Measurements from ENCODE around the gene DCANP1.
A peak's percentile ranks its signal among the peaks of the same experiment; 100 is the strongest.

The DCANP1 gene

DNA sequence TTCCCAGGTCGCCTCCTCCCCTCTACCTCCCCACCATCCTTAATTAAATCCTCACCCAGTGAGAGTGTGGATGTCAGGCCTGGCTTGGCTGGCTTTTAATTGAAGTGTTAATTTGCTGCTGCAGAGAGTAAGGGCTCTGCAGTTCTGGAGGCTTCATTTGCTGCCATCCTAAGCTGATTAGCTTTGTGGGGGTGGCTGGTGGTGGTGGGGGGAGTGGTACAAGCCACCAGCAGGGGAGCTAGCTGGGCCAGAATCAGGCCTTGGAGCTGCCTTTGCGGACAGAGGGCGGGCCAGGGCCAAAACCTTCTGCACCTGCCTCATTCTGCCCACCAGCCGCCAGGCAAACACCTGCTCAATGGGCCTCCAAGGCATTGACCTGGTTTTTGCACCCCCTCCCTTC is 31.8 kb upstream of the DCANP1 start:
- peak; percentile 2 for DNase-seq

DNA sequence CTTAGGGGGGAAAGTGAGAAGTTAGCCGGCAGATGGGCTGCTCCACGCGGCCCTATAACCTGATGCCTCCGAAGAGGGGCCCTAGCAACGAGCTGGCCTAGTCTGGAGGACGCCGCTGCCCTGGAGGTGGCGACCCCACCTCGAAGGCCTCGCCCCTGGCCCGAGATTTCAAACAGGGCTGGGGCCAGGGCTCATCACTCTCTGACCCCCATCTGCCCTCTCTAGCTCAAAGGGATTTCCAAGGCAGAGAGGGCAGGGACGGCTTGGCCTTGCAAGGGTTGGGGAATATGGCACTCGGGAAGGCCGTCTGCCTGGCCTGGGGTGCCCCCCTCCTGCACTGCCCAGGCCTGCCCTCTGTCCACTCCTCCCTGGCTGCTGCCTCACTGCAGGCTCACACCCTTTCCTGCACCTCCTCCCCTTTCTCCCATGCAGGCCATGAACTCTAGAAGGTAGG is 30.5 kb upstream of the DCANP1 start:
- DNase-seq = no peak

DNA sequence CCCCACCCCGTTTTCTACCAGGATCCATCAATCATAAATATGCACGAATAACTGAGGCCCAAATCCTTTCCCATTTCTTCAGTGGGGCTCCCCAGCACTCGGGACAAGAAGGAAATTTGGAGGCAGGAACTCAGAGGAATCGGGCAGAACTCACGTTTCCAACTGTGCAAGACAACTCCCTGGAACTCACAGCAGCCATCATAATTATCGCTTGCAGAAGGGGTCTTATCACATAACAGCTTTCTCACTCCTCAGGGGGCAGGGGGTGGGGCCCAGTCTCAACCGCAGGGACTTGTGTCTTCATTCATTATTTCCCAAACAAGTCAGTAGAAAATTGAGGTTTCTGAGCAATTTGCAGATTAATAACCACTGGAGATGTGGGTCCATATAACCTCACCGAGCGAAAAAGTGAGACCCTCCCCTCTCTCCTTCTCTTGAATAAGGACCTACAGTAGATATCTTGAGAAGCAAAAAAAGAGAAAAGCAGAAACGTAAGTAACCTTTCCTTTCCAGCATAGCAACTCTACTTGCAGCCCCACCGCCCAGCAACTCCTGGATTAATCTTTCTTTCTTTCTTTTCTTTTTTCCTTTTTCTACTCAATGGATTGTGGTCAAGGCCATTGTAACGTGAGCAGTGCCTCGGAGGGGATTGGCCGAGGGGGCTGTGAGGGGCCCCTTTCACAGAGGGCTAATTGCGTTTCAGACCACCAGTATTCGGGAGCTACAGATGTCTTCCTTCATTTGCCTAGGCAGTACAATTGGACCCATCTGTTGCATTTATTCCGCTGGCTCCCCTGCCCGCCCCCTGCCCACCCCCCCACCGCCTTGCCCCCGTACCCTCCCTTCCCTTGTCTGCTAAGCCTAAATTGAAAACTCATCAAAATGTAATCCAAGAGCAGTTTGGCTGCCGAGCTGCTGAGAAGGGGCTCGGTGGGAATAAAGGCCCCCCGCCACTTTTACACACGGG is 29.8 kb upstream of the DCANP1 start:
- DNase-seq = no peak

DNA sequence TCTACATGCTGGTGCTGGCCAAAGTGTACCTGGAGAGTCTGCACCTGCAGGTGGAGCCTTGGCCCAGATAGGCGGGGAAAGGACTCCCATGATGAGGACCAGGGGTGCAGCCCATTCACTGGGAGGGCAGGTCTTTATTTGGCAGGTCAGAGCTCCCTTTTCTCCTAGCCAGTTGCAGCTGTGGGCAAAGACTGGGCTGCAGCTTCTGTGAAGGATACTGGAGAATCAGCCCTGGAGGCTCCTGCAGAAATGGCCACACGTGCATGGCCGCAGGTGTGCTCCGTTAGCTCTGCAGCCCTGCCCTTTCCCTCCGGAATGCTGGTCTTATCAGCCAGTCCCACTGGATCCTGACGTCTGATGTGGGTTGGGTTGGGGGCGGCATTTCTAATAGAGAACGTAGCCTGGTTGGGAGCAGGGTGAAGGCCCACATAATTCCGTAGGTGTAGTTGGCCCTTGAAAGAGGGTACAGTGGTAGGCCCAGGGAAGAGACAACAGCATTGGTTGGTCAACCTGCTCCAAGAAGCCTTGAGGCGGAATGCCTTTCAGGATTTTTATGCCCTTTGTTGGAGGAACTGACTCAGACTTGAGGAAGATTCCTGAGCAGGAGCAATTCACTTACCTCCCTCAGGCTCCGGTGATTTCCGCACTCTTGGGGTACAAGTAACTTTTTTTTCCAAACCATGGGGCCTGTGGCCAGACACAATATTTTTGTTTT is 27.0 kb upstream of the DCANP1 start:
- no peak for DNase-seq

DNA sequence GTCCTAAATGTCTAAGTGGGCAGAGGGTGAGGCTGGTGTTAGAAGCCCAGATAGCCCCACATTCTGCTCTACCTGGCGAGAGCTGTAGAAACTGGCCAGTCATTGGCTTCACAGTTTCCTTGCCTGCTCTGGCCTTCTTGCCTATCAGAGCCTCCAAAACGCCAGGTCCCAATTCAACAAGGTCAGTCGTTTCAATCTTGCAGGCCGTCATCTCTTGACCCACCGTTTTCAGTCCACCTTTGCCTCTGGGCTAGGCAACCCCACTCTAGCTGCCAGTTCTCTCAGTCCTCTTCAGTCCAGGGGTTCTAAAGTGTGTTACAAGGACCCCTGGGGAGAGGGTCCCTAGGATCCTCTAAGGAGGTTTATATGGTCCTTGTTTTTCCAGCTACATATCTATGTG is 25.0 kb upstream of the DCANP1 start:
- no peak for DNase-seq

DNA sequence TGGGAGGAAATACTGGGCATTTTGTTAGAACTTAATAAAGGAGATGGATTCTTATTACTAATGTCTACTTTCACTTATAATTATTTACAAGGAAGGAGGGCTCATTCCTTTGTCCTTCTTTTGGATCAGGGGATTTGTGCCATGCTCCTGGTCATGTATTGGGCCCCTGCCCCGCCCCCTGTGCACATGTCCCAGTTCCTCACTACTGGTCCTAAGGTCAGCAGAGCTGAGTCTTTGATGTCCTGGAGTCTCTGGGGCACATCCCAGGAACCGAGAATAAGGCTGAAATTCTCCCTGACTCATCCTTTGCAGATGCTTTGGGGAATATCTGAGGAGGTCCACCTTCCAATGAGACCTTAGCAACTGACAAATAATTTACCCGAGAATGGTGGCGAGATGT is 24.6 kb upstream of the DCANP1 start:
- no peak for DNase-seq

DNA sequence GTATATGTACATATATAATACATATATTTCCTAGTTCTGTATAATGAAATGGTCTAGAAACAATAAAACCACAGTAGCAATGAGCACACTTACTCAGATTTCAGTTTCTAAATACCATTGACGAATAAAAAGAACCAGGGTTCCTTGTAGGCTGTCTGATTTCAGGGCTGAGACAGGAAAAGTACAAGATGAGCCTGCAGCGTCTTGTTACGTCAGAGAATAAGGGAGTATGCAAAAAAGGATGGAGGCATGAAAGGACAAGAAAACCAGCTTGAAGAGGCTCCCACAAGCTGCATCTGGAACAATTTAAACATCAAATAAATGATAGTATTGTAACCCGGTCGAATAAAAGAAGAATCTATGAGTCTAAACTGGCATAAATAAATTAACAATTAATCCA is 22.8 kb upstream of the DCANP1 start:
- DNase-seq = no peak

DNA sequence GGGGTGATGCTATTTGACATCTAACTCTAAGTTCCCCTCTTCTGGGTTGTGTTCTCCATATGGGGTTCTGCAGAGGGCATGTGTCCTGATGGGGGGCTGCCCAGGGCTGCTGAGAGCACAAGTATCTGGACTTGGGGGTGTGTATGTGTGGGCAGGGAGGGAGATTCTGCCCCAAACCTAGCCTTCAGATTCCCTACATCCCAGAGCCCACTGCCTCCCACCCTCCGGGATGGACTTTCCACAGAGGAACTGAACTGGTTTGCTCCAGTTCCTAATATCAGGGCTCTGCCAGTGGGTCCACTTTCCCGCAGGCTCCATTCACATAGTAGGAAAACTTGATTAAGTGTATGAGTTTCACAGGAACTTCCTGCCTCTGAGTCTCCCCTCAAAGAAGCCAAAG is 21.4 kb upstream of the DCANP1 start:
- no peak for DNase-seq

DNA sequence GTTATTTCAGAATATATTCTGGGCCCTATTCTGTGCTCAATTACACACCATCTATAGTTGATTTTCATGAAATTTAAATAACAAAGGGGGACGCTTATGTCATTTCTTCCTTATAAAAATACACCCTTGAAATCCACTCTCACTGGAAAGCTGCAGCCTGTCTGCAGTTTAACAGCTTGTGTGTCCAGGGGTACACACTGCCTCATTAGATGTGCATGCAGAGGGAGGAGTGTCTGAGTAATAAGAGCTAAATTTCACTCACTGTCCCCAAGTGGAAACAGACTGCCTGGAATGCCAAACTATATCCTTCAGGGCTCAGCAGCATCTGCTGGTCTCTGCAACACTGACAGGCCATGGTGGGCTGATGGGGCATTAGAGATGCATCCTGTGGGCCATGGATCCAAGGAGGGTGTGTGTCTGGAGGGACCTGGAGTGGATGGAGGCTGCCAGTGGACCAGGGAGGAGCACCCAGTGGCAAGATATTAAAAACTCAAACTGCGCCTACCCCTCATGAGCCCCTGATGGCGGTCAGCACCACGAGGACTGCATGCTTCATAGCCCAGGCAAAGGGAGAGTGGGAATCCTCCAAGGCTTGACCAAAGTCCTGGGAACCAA is 20.8 kb upstream of the DCANP1 start:
- no peak for DNase-seq

DNA sequence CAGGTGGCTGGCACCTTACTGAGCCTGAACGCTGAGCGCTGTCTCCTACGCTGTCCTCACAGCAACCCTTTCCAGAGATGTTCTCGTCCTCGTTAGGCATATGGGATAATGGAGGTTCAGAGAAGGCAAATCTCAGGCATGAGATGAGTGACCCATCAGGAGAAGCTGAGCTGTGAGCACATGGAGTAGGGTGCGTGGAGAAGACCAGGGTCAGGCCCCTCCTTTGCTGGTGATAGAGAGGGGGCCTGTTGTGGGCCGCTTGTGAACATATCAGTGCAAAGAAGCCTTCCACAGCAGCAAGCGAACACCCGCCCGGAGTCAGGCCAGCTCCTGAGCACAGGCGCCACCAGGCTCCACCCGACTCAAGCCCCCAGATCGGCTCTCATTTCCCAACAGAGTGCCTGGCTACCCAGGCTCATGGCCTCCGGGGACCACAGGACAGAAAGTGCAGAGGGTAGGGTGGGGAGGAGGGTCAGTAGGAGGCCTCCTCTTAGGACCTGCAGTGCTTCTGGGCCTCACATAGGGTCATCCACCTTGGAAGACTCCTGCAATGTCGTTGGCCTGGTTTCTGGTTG is 20.0 kb upstream of the DCANP1 start:
- DNase-seq = no peak

DNA sequence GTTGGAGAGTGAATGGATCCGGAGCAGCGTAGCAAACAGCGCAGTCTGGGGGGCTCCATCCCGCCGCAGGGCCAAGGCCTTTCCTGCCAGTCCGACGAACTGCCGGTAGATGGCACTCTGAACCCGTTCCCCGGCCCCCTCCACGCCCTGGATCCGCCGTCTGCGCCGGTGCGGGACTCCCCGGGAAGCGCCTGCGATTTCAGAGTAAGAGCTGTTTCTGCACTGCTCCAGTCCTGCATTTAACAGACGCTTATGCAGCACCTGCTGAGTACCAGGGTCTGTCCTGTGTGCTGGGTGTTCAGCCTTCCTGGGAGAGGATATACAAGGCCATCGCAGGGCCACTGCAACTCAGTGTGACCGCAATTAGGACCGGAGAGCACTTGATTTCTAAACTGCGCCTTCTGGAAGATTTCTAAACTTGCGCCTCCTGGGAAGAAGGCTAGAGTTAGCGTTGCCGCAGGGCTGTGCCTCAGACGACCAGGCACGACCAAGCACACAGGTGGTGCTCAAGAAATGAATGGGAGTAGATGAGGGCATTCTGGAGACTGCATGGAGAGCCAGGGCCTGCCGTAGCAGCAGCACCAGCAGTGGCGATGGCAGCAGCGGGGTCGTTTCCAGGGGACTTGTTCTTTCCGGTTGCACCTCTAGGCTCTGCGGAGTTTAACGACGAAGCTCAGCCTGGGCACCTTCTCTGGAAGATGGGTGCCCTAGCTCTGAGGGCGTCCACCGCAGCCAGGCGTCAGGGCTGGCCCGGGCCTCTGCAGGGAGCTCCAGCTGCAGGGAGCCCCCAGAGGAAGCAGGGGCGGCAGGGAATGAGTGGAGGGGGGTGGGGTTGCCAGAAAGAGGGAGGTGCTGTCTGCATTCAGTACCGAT is 19.3 kb upstream of the DCANP1 start:
- DNase-seq = peak; percentile 39

DNA sequence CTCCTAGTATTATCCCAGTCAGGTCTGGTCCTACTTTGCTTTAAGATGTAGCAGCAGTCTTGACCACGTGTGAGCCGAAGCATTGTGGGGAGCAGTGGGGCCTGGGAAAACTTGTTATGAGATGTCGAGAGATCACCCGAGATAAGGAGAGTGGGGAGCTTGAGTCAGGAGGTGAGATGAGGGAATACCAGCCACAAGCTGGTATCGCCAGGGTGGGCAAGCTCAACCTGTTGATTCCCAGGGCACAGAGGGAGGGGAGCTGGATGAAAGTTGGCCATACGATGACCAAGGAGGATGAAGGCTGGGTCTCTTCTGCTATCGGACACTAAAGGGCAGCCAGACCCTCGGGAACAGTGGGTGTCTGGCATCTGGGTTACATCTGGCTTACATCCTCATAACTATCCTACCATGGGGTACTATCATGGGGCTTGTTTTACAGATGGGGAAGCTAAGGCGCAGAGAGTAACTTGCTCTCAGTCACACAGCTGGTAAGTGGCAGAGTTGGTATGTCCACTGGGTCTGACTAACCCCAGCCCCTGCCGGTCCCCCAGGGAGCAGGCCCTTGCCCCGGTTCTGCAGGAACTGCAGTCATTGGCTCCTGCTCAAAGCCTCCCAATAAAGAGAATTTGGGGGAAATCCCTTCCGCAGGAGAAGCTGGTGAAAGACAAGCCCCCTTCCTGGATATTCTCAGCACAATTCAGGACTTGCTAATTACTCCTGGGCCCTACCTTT is 18.4 kb upstream of the DCANP1 start:
- DNase-seq = no peak

DNA sequence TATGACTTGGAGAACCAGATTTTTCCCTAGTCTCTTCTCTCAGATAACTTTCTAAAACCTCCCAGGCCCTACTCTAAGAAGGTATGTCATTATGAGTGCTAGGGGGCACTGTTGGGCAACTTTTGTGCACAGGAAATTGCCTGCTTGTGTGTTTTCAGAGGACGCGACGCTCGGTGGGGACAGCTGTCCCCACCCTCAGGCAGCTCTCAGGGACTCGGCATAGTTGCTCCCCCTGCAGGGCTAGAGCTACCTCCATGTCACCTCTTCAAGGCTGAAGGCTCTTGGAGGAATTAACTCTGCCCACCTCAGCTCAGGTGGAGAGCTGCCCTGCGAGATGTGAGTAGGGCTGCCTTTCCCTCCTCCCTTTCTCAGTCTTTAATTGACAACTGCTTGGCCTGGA is 15.2 kb upstream of the DCANP1 start:
- peak; percentile 26 for DNase-seq

DNA sequence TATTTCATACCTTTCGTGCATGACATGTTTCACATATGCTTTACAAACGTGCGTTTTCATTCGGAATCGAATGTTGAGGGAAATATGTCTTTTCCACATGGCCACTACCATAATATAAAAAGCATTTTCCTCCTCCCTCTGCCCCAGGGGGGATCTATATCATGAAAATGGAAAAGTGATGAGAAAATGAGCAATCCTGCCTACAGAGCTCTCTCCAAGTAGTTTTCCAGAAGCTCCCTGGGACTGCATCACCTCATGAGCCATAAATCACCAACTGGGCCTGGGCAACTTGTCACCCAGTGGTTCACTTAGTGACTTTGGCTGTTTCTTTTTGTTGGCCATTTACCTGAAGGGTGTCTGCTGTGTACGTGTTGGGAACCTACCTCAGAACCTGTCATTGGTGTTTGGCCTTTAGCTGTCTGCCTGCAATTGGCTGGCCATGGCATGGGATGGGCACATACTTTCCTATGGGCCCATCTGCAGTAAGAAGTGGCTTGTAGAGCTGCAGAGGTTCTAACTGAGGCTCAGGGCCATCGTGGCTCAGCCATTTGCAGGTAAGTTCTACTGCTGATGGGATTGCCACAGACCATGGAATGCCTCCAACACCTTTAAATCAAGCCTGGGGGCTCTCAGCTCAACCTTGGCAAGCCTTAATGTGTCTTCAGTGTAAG is 14.5 kb upstream of the DCANP1 start:
- DNase-seq = no peak

DNA sequence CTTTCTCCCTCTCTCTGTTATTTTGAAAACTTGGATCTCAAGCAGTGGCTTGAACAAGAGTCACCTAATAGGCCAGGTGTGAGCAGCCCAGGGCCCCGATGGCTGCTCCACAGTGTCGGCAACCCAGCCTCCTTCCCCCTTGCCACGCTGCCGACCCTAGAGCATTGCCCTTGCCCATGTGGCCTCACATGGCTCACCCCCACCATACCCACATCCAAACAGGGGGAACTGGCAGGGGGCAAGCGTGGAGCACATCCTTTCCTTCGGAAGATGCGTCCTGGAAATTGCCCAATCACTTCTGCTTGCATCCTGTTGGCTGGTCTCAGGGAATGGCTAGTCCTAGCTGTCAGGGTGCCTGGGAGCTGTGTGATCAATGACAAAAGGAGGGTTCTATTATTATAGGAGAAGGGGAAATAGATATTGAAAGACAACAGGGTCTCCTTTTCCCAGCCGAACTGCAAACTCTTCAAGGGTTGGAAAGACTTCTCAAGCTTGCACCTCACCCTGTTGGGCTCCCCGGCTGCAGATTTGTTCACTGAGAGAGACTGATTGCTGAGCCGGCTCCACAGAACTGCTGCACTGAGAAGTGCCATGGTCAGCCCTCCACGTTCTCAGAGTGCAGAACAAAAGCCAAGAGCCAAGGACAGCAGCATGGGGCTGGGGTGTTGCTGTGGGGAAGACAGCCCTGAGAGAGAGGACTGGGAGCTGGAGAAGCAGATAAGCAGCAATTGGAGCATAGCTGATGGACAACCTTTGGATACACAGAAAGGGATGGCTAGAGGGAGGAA is 13.3 kb upstream of the DCANP1 start:
- DNase-seq = no peak

DNA sequence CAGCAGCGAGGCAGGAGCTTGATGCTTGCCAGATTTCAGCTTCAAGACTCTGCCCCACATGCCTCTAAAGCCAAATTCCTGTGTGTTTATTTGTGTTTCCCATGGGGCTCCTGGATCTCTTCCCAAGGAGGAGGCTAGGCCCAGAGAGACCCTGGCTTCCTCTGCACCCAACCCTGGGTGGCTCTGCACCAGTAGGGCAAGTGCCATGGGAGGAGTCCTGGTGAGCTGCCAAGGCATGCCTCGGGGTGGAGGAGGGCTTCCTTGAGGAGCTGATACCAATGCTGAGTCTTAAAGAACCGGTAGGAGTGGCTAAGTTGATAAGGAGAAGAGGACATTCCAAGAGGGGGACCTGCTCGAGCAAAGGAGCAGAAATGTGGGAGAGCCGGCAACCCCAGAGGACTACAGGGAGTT is 11.8 kb upstream of the DCANP1 start:
- DNase-seq = no peak

DNA sequence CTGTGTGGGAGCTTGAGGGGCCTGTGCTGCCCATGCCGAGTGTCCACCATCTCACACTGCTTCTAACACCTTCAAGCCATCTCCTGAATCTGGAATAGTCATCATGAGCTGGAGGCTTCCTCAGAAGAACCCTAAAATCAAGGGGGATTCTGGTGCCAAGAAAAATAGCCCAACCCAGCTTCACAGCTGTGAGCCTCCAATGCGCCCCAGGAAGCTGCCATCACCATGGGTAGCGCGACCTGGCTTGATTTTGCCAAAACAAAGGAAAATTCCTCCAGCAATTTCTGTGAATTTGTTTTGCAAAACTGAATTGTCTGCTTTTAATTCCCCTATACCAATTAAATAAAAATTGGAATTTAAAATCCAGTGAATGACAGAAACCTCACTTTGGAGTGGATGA is 11.2 kb upstream of the DCANP1 start:
- no peak for DNase-seq

DNA sequence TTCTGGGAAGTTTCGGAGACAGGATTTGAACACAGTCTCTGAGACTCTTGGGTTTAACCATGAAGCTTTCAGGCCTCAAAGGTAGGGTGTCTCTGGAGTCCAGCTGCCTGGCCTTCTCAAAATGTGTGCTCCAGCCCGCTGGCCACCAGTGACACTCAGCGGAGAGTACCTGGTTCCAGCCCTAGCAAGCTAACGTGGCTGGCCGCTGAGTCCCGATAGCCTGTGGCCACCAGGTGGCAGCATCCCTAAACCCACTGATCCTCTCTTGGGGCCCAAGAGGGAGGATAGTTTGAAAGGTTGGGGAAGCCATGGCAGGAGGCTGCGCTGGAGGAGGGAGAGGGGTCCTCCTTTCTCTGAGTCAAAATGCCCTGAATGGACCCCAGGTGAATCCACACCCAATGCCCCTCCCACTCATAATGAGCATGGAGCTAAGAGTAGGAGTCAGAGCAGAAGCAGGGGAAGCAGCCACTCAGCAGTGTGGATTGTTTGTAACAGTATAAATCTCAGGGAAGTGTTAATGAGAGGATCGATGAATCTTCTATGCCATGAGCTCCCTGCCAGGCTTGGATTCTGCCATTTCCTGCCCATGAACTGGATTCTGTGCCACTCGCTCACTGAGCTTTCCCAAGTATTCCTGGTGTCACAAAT is 10.4 kb upstream of the DCANP1 start:
- peak; percentile 18 for DNase-seq

DNA sequence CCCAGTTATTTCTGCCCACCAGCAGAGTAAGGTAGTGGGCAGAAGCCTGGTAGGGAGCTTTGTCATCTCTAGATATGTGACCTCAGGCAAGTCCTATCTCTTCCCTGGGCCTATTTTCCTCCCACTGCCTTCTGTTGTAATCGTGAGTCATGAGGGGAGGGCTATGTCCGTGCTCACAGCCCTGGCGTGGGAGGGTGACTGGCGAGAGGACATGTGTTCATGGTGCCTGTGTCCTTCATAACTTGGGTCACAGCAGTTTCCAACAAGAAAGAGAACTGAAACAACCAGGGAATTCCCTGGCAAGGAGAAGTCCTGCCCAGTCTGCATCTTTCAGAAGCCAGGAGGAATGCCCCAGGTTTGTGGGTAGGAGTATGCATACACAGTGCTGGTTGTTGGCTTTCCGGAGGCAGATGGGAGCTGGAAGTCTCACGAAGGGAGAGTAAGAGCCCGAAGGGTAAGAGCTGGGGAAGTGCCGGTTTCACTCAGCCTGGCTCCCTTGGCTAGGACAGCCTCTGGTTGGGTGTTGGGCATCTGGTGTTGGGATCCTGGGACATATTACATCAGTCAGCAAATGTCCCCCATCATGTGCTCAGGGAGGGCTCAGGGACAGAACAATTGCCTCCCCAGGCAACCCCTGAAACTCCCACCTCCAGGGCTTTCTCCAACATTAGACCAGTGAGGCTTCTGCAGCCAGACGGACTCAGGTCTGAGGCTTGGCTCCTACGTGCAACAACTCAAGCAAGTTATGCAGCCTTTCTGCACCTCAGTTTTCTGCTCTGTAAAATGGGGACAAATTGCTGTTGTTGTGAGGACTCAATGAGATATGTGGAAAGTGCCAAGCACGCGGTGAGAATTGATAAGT is 9.3 kb upstream of the DCANP1 start:
- DNase-seq = no peak

Measured in NCI-H774 (cell line).